GM19240 (cell line): Measurements from ENCODE around the gene SLC38A10.

Experiments
- DNase-seq: peaks from one replicate; pipeline ENCODE4 v3.0.0; 2011; ENCODE audit warnings: low spot score; ENCODE audit not compliant: insufficient read length

Gene SLC38A10

GRCh38 chr17:81209141-81209540, 86.0 kb downstream of the SLC38A10 start:
- DNase-seq, result no peak

- no peak for DNase-seq
These were observed 86.5 kb downstream of the SLC38A10 start for GRCh38 chr17:81208651-81209050.

GRCh38 chr17:81207610-81208581, 87.2 kb downstream of the SLC38A10 start:
- no peak for DNase-seq

GRCh38 chr17:81206657-81207056, 88.5 kb downstream of the SLC38A10 start:
- DNase-seq, result no peak

- no peak for DNase-seq
These were observed 88.9 kb downstream of the SLC38A10 start for GRCh38 chr17:81206166-81206565.

GRCh38 chr17:81204578-81204977, 90.5 kb downstream of the SLC38A10 start:
- no peak for DNase-seq

- DNase-seq, result no peak
These were observed 92.0 kb downstream of the SLC38A10 start for GRCh38 chr17:81203136-81203535.

GRCh38 chr17:81202318-81202717, 92.8 kb downstream of the SLC38A10 start:
- DNase-seq, result no peak

- DNase-seq, result peak; percentile 71
These were observed 94.2 kb downstream of the SLC38A10 start for GRCh38 chr17:81200695-81201580.

GRCh38 chr17:81200201-81200600, 94.9 kb downstream of the SLC38A10 start:
- DNase-seq, result no peak

GRCh38 chr17:81199482-81199830, 95.7 kb downstream of the SLC38A10 start:
- DNase-seq, result no peak

GRCh38 chr17:81198826-81199481, 96.2 kb downstream of the SLC38A10 start:
- no peak for DNase-seq

- DNase-seq, result no peak
These were observed 97.1 kb downstream of the SLC38A10 start for GRCh38 chr17:81197831-81198490.

- no peak for DNase-seq
These were observed 97.7 kb downstream of the SLC38A10 start for GRCh38 chr17:81197409-81197795.

- no peak for DNase-seq
These were observed 98.3 kb downstream of the SLC38A10 start for GRCh38 chr17:81196505-81197408.

- no peak for DNase-seq
These were observed 99.1 kb downstream of the SLC38A10 start for GRCh38 chr17:81195941-81196495.
